ENCODE results near the gene TRPV4.

The TRPV4 gene

GRCh38 chr12:109759595-109759994 is 73.6 kb downstream of the TRPV4 start:
- Histone ChIP-seq H3K36me3 (ENCODE audit: control insufficient read depth in 2 of 2, insufficient read depth in 1 of 2, low read length in 2 of 2) (no peaks in the 10 kb centered on the region), H3K27ac (ENCODE audit: extremely low read depth, low read depth, low read length) (no peak overlapping the region), H3K4me1 (ENCODE audit: control insufficient read depth, insufficient read depth, low read length) (no peaks in the 10 kb centered on the region), H3K4me3 (ENCODE audit: low read depth, low read length) (no peak overlapping the region), H3K9me3 (ENCODE audit: control insufficient read depth, insufficient read depth, low read depth, low read length) (no peaks in the 10 kb centered on the region)
- ChIA-PET POLR2A (no interaction called here), CTCF (interaction anchor here (0.6 kb wide), 1 partner anchor 162 kb away, joined by 3 read pairs; no protein-coding TSS in a partner anchor)
- no peak for TF ChIP-seq ZNF645 (tag by site-specific recombination; IDR thresholded peaks at IDR 0.05)
- TF ChIP-seq ZNF19 (tag by site-specific recombination; IDR thresholded peaks at IDR 0.05; ENCODE audit: low read depth) = no peak
- TF ChIP-seq ZNF670 (tag by site-specific recombination; IDR thresholded peaks at IDR 0.05; ENCODE audit: low read depth) = no peak
- TF ChIP-seq ZNF571 (tag by site-specific recombination; IDR thresholded peaks at IDR 0.05) = no peak

GRCh38 chr12:109758426-109759420 is 74.5 kb downstream of the TRPV4 start:
- H3K9me3 ChIP-seq (ENCODE audit: control insufficient read depth, insufficient read depth, low read depth, low read length) = no peaks in the 10 kb centered on the region
- no peak overlapping the region for H3K27ac ChIP-seq (ENCODE audit: extremely low read depth, low read depth, low read length)
- no peak overlapping the region for H3K4me3 ChIP-seq (ENCODE audit: low read depth, low read length)
- POLR2A ChIA-PET = no interaction called here
- no peak for TF ChIP-seq TSHZ1 (tag by site-specific recombination; IDR thresholded peaks at IDR 0.05; ENCODE audit: borderline replicate concordance)
- TF ChIP-seq ZIC2 (tag by site-specific recombination; IDR thresholded peaks at IDR 0.05) = peak; percentile 52; the same call in 1 of the 2 replicates
- CTCF ChIA-PET = interaction anchor here (0.6 kb wide), 1 partner anchor 10 kb away, joined by 5 read pairs; no protein-coding TSS in a partner anchor
- no peaks in the 10 kb centered on the region for H3K4me1 ChIP-seq (ENCODE audit: control insufficient read depth, insufficient read depth, low read length)
- H3K36me3 ChIP-seq (ENCODE audit: control insufficient read depth in 2 of 2, insufficient read depth in 1 of 2, low read length in 2 of 2) = no peaks in the 10 kb centered on the region

- no peaks in the 10 kb centered on the region for H3K36me3 ChIP-seq (ENCODE audit: control insufficient read depth in 2 of 2, insufficient read depth in 1 of 2, low read length in 2 of 2)
- ChIA-PET POLR2A (no interaction called here), CTCF (interaction anchor here (0.6 kb wide), 1 partner anchor 9 kb away, joined by 5 read pairs; no protein-coding TSS in a partner anchor)
- no peaks in the 10 kb centered on the region for H3K4me1 ChIP-seq (ENCODE audit: control insufficient read depth, insufficient read depth, low read length)
- no peaks in the 10 kb centered on the region for H3K9me3 ChIP-seq (ENCODE audit: control insufficient read depth, insufficient read depth, low read depth, low read length)
- no peak overlapping the region for H3K4me3 ChIP-seq (ENCODE audit: low read depth, low read length)
- no peak for TF ChIP-seq ZNF146 (tag by site-specific recombination; IDR thresholded peaks at IDR 0.05)
- TF ChIP-seq ZSCAN5A (tag by site-specific recombination; IDR thresholded peaks at IDR 0.05) = no peak
- no peak for TF ChIP-seq ZNF768 (tag by site-specific recombination; IDR thresholded peaks at IDR 0.05)
- H3K27ac ChIP-seq (ENCODE audit: extremely low read depth, low read depth, low read length) = no peak overlapping the region
These were observed 75.4 kb downstream of the TRPV4 start for GRCh38 chr12:109757671-109758265.
